Activated T-helper 2 cell treated with anti-CD3 and anti-CD28 coated beads, Interferon-gamma antibody, Interleukin-2, Interleukin-4, amounts not matched to agents 10 μg/mL and 5 μg/mL and 100 μg/mL, durations not matched to agents 14 hours and 24 hours and 36 hours (primary cell): ENCODE measurements around the gene AJM1. TPM values are rescaled to one million over a fixed set of nuclear protein-coding genes. Genes with fewer than 3 reads are reported as not detected.

Experiments
- DNase-seq: peaks from one replicate; pipeline ENCODE4 v3.0.0; 2021; ENCODE audit warnings: low spot score
- H3K27ac Mint-ChIP-seq: one replicate; pipeline ENCODE4 v1.8.0; 2021; ENCODE audit warnings: mixed read lengths
- H3K27me3 Mint-ChIP-seq: one replicate; pipeline ENCODE4 v1.8.0; 2021; ENCODE audit warnings: low read depth, mixed read lengths
- H3K36me3 Mint-ChIP-seq: one replicate; pipeline ENCODE4 v1.8.0; 2021; ENCODE audit warnings: low read depth, mixed read lengths
- H3K4me1 Mint-ChIP-seq: one replicate; pipeline ENCODE4 v1.8.0; 2021; ENCODE audit warnings: low read depth, mixed read lengths
- H3K4me3 Mint-ChIP-seq: one replicate; pipeline ENCODE4 v1.8.0; 2021; ENCODE audit warnings: low read depth, mild to moderate bottlenecking, moderate library complexity, mixed read lengths
- H3K9me3 Mint-ChIP-seq: one replicate; pipeline ENCODE4 v1.8.0; 2021; ENCODE audit warnings: mixed read lengths
- intact Hi-C: fragments of 100-400 bp; cut with micrococcal nuclease; formaldehyde crosslinking; loops from one replicate; pipeline ENCODE4 v1.15.1; 2023
- total RNA-seq: library from RNA; stranded (reverse); gene quantifications from 2 replicates; pipeline ENCODE4 v1.2.3, GENCODE V29; 2022

The AJM1 gene
- total RNA-seq, 1 donor from 2014 or later, result 5.1 TPM

DNA sequence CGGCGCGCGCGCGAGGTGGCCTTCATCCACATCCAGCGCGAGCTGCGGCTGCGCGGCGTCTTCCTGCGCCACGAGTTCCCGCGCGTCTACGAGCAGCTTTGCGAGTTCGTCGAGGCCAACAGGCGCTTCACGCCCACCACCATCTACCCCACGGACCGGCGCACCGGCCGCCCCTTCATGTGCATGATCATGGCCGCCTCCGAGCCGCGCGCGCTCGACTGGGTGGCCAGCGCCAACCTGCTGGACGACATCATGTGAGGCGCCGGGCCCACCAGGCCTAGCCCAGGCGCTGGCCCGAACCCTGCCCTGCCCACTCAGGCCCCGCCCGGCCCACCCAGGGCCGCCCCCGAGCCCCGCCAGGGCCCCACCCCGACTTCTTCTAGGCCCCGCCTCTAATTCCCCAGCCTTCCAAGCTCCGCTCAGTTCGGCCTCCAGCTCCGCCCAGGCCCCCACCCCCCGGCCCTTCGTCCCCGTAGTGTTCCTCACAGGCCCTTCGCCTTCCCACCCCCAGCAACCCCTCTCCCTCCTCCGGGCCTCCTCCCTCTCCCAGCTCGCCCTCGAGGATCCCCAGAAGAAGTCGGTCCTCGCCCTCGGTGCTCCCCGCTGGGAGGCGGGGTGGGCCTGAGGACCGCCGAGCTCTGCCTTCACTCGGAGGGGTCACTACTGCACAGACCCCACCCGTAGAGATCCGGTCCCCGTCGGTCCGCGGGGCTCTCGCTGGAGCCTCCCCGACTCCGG, 5.0 kb downstream of the AJM1 start:
- Mint-ChIP-seq H3K27ac (peak overlapping the region; percentile 81), H3K36me3 (peaks cover 21% of the 10 kb centered on the region), H3K9me3 (no peaks in the 10 kb centered on the region), H3K27me3 (peaks cover 9% of the 10 kb centered on the region), H3K4me3 (peak overlapping the region; percentile 96), H3K4me1 (peaks cover 6% of the 10 kb centered on the region)
- no peak for DNase-seq
- intact Hi-C loops, result loop anchor here (5.0 to 10.0 kb wide), 3 partner anchors 40 to 328 kb away; partner anchors contain the start of genes LRRC26, NPDC1, RABL6 and TMEM210

DNA sequence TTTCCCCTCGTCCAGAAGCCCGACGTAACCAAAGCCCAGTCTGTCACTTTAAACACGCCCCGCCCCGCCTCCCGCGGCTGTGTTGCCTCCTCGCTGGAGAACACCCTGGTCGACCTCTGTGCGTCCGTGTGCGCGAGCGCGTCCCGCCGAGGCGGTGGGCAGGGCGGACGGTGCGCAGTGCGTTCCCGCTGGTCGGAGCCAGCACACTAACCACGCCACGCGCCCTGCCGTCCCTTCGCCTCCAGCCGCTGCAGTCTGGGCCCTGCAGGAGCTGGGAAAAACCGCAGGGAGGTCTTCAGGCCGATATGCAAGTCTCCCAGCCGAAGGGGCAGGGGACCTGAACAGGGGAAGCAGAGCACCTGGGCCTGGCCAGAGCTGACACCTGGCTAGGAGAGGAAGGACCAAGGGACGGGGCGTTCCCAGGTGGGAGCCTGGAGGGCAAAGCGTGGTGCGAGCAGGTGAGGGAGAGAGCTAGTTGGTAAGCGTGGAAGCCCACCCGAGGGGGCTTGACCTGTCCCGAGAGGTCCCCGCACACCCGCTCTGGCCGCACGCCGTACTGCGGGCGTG, 5.6 kb downstream of the AJM1 start:
- peak; percentile 81 for DNase-seq
- H3K27me3 Mint-ChIP-seq, result peaks cover 9% of the 10 kb centered on the region
- H3K4me1 Mint-ChIP-seq, result peaks cover 6% of the 10 kb centered on the region
- no peaks in the 10 kb centered on the region for H3K9me3 Mint-ChIP-seq
- peak overlapping the region; percentile 81 for H3K27ac Mint-ChIP-seq
- peak overlapping the region; percentile 96 for H3K4me3 Mint-ChIP-seq
- intact Hi-C loops, result loop anchor here (2.0 to 10.0 kb wide), 5 partner anchors 41 to 327 kb away; partner anchors contain the start of genes C8G, FBXW5, LRRC26 and NPDC1
- peaks cover 21% of the 10 kb centered on the region for H3K36me3 Mint-ChIP-seq

DNA sequence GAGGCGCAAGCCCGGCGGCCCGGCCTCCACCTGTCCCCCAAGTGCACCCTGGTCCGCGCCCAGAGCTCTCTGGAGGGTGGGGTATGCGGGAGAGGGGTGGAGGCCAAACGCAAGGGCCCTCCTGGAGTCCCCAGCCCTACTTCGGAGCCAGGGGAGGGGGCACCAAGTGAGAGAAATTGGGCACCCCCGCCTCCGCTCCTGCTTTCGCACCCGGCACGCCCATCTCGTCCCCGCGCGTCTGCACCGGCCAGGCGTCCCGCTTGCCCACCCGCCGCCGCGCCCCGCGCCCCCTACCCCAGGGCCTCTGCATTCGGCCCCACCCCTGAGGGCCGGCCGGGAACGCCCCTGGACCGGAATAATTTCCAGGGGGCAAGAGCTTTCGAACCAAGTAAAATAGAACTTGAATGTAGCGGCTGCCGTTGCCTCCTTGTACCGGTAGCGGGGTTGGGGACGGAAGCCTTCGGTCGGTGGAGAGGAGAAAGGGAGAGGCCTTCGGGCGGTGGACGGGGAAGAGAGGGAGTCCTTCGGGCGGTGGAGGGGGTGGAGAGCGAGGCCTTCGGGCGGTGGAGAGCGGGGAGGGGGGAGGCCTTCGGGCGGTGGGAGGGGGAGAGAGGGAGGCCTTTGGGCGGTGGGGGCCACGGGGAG, 6.2 kb downstream of the AJM1 start:
- peaks cover 21% of the 10 kb centered on the region for H3K36me3 Mint-ChIP-seq
- peak; percentile 43 for DNase-seq
- peaks cover 6% of the 10 kb centered on the region for H3K4me1 Mint-ChIP-seq
- peak overlapping the region; percentile 96 for H3K4me3 Mint-ChIP-seq
- intact Hi-C loops, result loop anchor here (1.0 to 10.0 kb wide), 7 partner anchors 38 to 326 kb away; partner anchors contain the start of genes C8G, FBXW5, LRRC26 and NPDC1
- peak overlapping the region; percentile 84 for H3K27ac Mint-ChIP-seq
- peaks cover 9% of the 10 kb centered on the region for H3K27me3 Mint-ChIP-seq
- H3K9me3 Mint-ChIP-seq, result no peaks in the 10 kb centered on the region

- H3K27me3 Mint-ChIP-seq, result peaks cover 9% of the 10 kb centered on the region
- H3K4me1 Mint-ChIP-seq, result peaks cover 6% of the 10 kb centered on the region
- peak within 1 kb of the TSS; percentile 96 for H3K4me3 Mint-ChIP-seq
- H3K27ac Mint-ChIP-seq, result peak within 1 kb of the TSS; percentile 91
- intact Hi-C loops, result loop anchor here (1.0 to 10.0 kb wide), 7 partner anchors 37 to 326 kb away; partner anchors contain the start of genes C8G, FBXW5, LRRC26 and NPDC1
- H3K9me3 Mint-ChIP-seq, result no peaks in the 10 kb centered on the region
- DNase-seq, result peak; percentile 97
- H3K36me3 Mint-ChIP-seq, result peaks cover 21% of the 10 kb centered on the region
Observed at GRCh38 chr9:136849038-136849959, 7.0 kb downstream of the AJM1 start, which contains the start of gene PHPT1. Gene PHPT1 (plus strand): TSS chr9:136849409. CDS start chr9:136849431, 22 bp downstream.

- peaks cover 21% of the 10 kb centered on the region for H3K36me3 Mint-ChIP-seq
- intact Hi-C loops, result loop anchor here (1.0 to 10.0 kb wide), 7 partner anchors 36 to 325 kb away; partner anchors contain the start of genes C8G, FBXW5, LRRC26 and NPDC1
- peak overlapping the region; percentile 96 for H3K4me3 Mint-ChIP-seq
- no peaks in the 10 kb centered on the region for H3K9me3 Mint-ChIP-seq
- H3K27ac Mint-ChIP-seq, result no peak overlapping the region
- H3K4me1 Mint-ChIP-seq, result peaks cover 6% of the 10 kb centered on the region
- peaks cover 9% of the 10 kb centered on the region for H3K27me3 Mint-ChIP-seq
- no peak for DNase-seq
Observed at GRCh38 chr9:136849960-136850865, 7.9 kb downstream of the AJM1 start.

DNA sequence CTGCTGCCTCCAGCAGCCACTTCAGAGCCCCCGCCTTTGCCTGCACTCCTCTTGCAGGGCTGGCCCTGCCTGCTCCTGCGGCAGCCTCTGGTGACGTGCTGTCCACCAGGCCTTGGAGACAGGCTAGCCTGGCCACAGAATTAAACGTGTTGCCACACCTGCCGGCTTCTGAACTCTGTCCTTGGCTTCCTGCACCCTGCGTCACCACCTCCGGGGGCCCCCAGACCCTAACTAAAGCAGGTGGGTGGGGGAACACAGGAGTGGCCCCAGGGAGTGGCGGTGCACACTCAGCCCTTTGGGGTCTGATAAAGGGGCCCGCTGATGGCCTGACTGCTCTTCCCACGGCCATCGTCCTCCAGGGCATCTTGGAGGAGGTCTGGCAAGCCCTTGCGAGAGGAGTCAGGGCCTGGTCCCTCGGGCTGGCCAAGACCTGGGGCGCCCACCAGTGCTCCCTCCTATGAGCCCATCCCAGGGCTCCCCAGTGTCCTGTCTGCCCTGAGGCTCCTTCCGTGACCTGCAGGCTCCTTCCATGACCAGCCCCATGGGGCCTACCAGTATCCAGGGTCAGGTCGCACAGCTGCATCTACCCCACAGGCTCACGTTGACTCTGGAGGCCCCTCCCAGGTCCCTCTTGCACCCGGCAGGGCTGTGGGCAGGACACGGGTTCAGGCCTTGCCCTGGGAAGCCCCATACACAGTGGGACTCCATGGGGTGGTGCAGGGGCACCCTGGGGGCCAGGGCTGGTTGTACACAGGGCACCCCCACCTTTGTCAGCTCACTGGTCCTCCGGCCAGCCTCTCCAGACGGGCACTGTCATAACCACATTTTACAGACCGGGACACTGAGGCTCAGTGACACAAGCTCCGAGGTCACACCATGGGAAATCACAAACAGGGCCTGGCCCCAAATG, 8.8 kb downstream of the AJM1 start:
- Mint-ChIP-seq H3K9me3 (no peaks in the 10 kb centered on the region), H3K36me3 (peaks cover 21% of the 10 kb centered on the region), H3K27ac (no peak overlapping the region), H3K4me3 (peak overlapping the region; percentile 26), H3K4me1 (peaks cover 6% of the 10 kb centered on the region), H3K27me3 (peaks cover 9% of the 10 kb centered on the region)
- no peak for DNase-seq
- intact Hi-C loops, result no loop called here

DNA sequence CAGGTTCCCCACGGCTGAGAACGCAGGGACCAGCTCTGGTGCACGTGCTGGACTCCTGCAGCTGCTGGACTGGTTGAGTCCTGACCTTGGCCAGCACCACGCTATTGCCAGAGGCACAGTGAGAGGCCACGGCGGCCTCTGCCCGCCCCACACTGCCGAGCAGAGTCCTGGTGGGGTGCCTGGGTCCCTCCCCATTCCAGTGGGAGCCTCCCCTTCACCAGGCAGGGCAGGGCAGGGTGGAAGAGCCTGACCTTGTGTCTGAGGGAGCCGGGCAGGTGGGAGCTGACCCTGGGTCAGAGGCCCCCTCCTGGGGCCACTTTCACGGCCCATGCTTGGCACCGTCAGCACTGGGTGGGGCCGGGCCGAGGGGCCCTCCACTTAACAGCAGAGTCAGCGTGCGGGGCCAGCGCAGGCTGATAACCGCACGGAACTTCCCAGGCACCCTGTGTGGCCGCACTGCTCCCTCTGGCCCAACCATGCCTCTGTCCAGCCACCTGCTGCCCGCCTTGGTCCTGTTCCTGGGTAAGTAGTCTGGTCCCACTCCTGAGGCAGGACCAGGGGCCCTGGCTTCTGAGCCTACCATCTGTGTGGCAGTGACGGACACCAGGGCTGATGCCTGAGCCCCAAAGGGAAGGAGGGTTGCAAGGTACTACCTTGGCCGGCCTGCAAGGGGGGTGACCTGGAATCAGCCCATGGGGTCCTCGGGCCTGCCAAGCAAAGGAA, 9.8 kb downstream of the AJM1 start, which contains the start of gene MAMDC4:
MAMDC4 (plus strand) TSS at position 406 of the 723 bp plus-strand sequence; CDS start at position 477, 71 bp downstream.
- Mint-ChIP-seq H3K4me1 (peaks cover 6% of the 10 kb centered on the region), H3K27ac (no peak within 1 kb of the TSS), H3K27me3 (peaks cover 4% of the 10 kb centered on the region), H3K9me3 (no peaks in the 10 kb centered on the region), H3K36me3 (peaks cover 18% of the 10 kb centered on the region), H3K4me3 (peak within 1 kb of the TSS; percentile 21)
- intact Hi-C loops, result no loop called here
- no peak for DNase-seq

GRCh38 chr9:136852664-136853595, 10.7 kb downstream of the AJM1 start:
- no peak for DNase-seq
- Mint-ChIP-seq H3K4me1 (peaks cover 1% of the 10 kb centered on the region), H3K9me3 (no peaks in the 10 kb centered on the region), H3K27me3 (no peaks in the 10 kb centered on the region), H3K27ac (no peak overlapping the region), H3K36me3 (peaks cover 14% of the 10 kb centered on the region), H3K4me3 (no peak overlapping the region)
- intact Hi-C loops, result no loop called here

GRCh38 chr9:136853596-136854112, 11.4 kb downstream of the AJM1 start:
- Mint-ChIP-seq H3K4me3 (no peak overlapping the region), H3K36me3 (peaks cover 14% of the 10 kb centered on the region), H3K27ac (no peak overlapping the region), H3K4me1 (peaks cover 1% of the 10 kb centered on the region), H3K9me3 (no peaks in the 10 kb centered on the region), H3K27me3 (no peaks in the 10 kb centered on the region)
- intact Hi-C loops, result no loop called here
- no peak for DNase-seq
